Tibial artery (tissue), 4 donors: ENCODE data around the gene RAX2.

Source experiments
- DNase-seq, 2 donors: peaks; one replicate each; pipeline ENCODE4 v3.0.0-alpha.2; 2019
- H3K27ac ChIP-seq, 2 donors: fragments of 200-600 bp; sonication (generic) in 1 of 2; 1 replicate in 1 of 2; 2 replicates in 1 of 2; pipeline ENCODE4 v1.5.1; 2018 to 2019; ENCODE audit warnings: mild to moderate bottlenecking in 1 of 2
- H3K27me3 ChIP-seq, 2 donors: fragments of 200-600 bp; sonication (generic) in 1 of 2; one replicate each; pipeline versions ENCODE4 v1.5.1 to v1.6.0; 2016 to 2019
- H3K36me3 ChIP-seq, 3 donors: fragments of 200-600 bp; sonication (generic) in 2 of 3; one replicate each; pipeline ENCODE4 v1.5.1; 2016 to 2019; ENCODE audit warnings: mild to moderate bottlenecking in 2 of 3
- H3K4me1 ChIP-seq, 4 donors: fragments of 200-600 bp; sonication (generic) in 2 of 4; 1 replicate in 3 of 4; 2 replicates in 1 of 4; pipeline ENCODE4 v1.5.1; 2016 to 2019
- H3K4me3 ChIP-seq, 2 donors: fragments of 200-600 bp; sonication (generic) in 1 of 2; 1 replicate in 1 of 2; 2 replicates in 1 of 2; pipeline ENCODE4 v1.5.1; 2018 to 2019; ENCODE audit warnings: mild to moderate bottlenecking in 2 of 2
- H3K9me3 ChIP-seq, 3 donors: fragments of 200-600 bp; sonication (generic) in 1 of 3; one replicate each; pipeline ENCODE4 v1.5.1; 2016 to 2019
- CTCF ChIP-seq, 2 experiments: fragments of 200-600 bp in 1 of 2; fragments of 450-650 bp in 1 of 2; IDR thresholded peaks; one replicate each; pipeline ENCODE4 v1.5.1; 2017 to 2019; ENCODE audit warnings: antibody characterized with exemption in 2 of 2, mild to moderate bottlenecking in 1 of 2, moderate library complexity in 1 of 2
- intact Hi-C: fragments of 100-400 bp; cut with DNase I; formaldehyde crosslinking; loops from one replicate; pipeline ENCODE4 v1.15.0; 2023; ENCODE audit warnings: low total_unique reads

RAX2 gene

GRCh38 chr19:3804429-3804828 lies 32.4 kb upstream of the RAX2 start:
- intact Hi-C loops: no loop called here
- Histone ChIP-seq H3K27me3 (peaks cover 0 to 62% of the 10 kb centered on the region in 2 donors), H3K36me3 (no peaks in the 10 kb centered on the region), H3K4me1 (peaks cover 0 to 12% (median 9%) of the 10 kb centered on the region in 4 donors), H3K27ac (no peak overlapping the region), H3K4me3 (no peak overlapping the region), H3K9me3 (no peaks in the 10 kb centered on the region)
- TF ChIP-seq CTCF (IDR thresholded peaks at IDR 0.05): no peak
- no peak for DNase-seq

- no peak for DNase-seq
- intact Hi-C loops: no loop called here
- Histone ChIP-seq H3K9me3 (no peaks in the 10 kb centered on the region), H3K4me1 (peaks cover 0 to 12% (median 9%) of the 10 kb centered on the region in 4 donors), H3K27ac (no peak overlapping the region), H3K27me3 (peaks cover 0 to 67% of the 10 kb centered on the region in 2 donors), H3K36me3 (no peaks in the 10 kb centered on the region), H3K4me3 (no peak overlapping the region)
- no peak for TF ChIP-seq CTCF (IDR thresholded peaks at IDR 0.05)
Measured at GRCh38 chr19:3803986-3804385, 32.0 kb upstream of the RAX2 start.

GRCh38 chr19:3803114-3803888 lies 31.3 kb upstream of the RAX2 start:
- Histone ChIP-seq H3K4me3 (no peak overlapping the region), H3K9me3 (no peaks in the 10 kb centered on the region), H3K4me1 (peaks cover 0 to 12% (median 9%) of the 10 kb centered on the region in 4 donors), H3K27ac (no peak overlapping the region), H3K36me3 (no peaks in the 10 kb centered on the region), H3K27me3 (peaks cover 0 to 73% of the 10 kb centered on the region in 2 donors)
- intact Hi-C loops: no loop called here
- no peak for DNase-seq
- TF ChIP-seq CTCF (IDR thresholded peaks at IDR 0.05): no peak

GRCh38 chr19:3801412-3802096 lies 29.5 kb upstream of the RAX2 start:
- H3K36me3 ChIP-seq: no peaks in the 10 kb centered on the region
- no peak for TF ChIP-seq CTCF (IDR thresholded peaks at IDR 0.05)
- H3K27ac ChIP-seq: no peak overlapping the region
- H3K27me3 ChIP-seq: peaks cover 0 to 84% of the 10 kb centered on the region in 2 donors
- H3K9me3 ChIP-seq: peaks cover 0 to 9% (median 6%) of the 10 kb centered on the region in 3 donors
- H3K4me1 ChIP-seq: peaks cover 0 to 12% (median 9%) of the 10 kb centered on the region in 4 donors
- DNase-seq: no peak
- intact Hi-C loops: no loop called here
- peak overlapping the region in 1 of 2 donors; percentile 25 for H3K4me3 ChIP-seq

- no peak overlapping the region for H3K4me3 ChIP-seq
- H3K27me3 ChIP-seq: peaks cover 0 to 83% of the 10 kb centered on the region in 2 donors
- peaks cover 0 to 12% (median 9%) of the 10 kb centered on the region in 4 donors for H3K4me1 ChIP-seq
- peaks cover 0 to 15% (median 9%) of the 10 kb centered on the region in 3 donors for H3K9me3 ChIP-seq
- TF ChIP-seq CTCF (IDR thresholded peaks at IDR 0.05): no peak
- intact Hi-C loops: no loop called here
- no peaks in the 10 kb centered on the region for H3K36me3 ChIP-seq
- no peak for DNase-seq
- H3K27ac ChIP-seq: no peak overlapping the region
Measured at GRCh38 chr19:3800996-3801395, 29.0 kb upstream of the RAX2 start.
